H1 (cell line): Measurements from ENCODE around the gene KCTD17. TPM values are rescaled to one million over a fixed set of nuclear protein-coding genes. Genes with fewer than 3 reads are reported as not detected.

Source experiments
- CTCF ChIA-PET: fragments of 300-600 bp; sonication (Branson Sonifier 250); formaldehyde crosslinking; loops from one replicate; lab custom pipeline; 2021; ENCODE audit not compliant: partially characterized antibody; lab: Charles Lee
- POLR2A ChIA-PET: fragments of 300-600 bp; sonication (Branson Sonifier 250); formaldehyde crosslinking; loops from one replicate; lab custom pipeline; 2021; ENCODE audit warnings: inconsistent platforms; ENCODE audit not compliant: partially characterized antibody; lab: Charles Lee
- DNase-seq, 2 experiments: peaks; one replicate each; pipeline versions ENCODE4 v3.0.0 to v3.0.0-alpha.2; 2010 to 2022; ENCODE audit warnings: low spot score in 2 of 2, low read depth in 1 of 2, mixed read lengths in 1 of 2
- FAIRE-seq: peaks from 2 replicates; lab custom pipeline; 2011; peaks lifted over from hg19 to GRCh38; lab: Jason Lieb, UNC
- H2AFZ ChIP-seq: 2 replicates; pipeline ENCODE4 v1.8.1; 2012; ENCODE audit warnings: low read length, inconsistent platforms
- H2AK5ac ChIP-seq: 2 replicates; pipeline ENCODE4 v1.6.1; 2013; ENCODE audit warnings: low read depth, low read length
- H2BK120ac ChIP-seq: replicated peaks from 2 replicates; pipeline ENCODE3; 2013; ENCODE audit warnings: low read depth, low read length, inconsistent platforms
- H2BK12ac ChIP-seq: 2 replicates; pipeline ENCODE4 v1.6.1; 2013; ENCODE audit warnings: low read depth, low read length
- H2BK15ac ChIP-seq: 2 replicates; pipeline ENCODE4 v1.6.1; 2013; ENCODE audit warnings: low read length
- H2BK20ac ChIP-seq: 2 replicates; pipeline ENCODE4 v1.6.1; 2013; ENCODE audit warnings: low read length
- H2BK5ac ChIP-seq: 2 replicates; pipeline ENCODE4 v1.6.1; 2013; ENCODE audit warnings: low read depth, low read length
- H3K14ac ChIP-seq: 2 replicates; pipeline ENCODE4 v1.6.1; 2013; ENCODE audit warnings: inconsistent platforms; ENCODE audit not compliant: insufficient read length
- H3K18ac ChIP-seq: 2 replicates; pipeline ENCODE4 v1.6.1; 2013; ENCODE audit warnings: low read length; ENCODE audit errors: extremely low read depth
- H3K23ac ChIP-seq: 2 replicates; pipeline ENCODE4 v1.6.1; 2013; ENCODE audit warnings: inconsistent platforms; ENCODE audit not compliant: insufficient read length
- H3K23me2 ChIP-seq: 2 replicates; pipeline ENCODE4 v1.6.1; 2013; ENCODE audit warnings: low read depth, low read length
- H3K27ac ChIP-seq: 2 replicates; pipeline ENCODE4 v1.6.1; 2011; ENCODE audit warnings: low read depth, low read length, inconsistent platforms
- H3K27me3 ChIP-seq, 4 experiments: replicated peaks in 1 of 4; 1 replicate in 1 of 4; 2 replicates in 3 of 4; pipeline versions ENCODE4 v1.6.1 to v1.8.1; 2011 to 2013; ENCODE audit warnings: low read length in 3 of 4, mild to moderate bottlenecking in 3 of 4, inconsistent platforms in 2 of 4, mixed read lengths in 2 of 4, moderate library complexity in 1 of 4; ENCODE audit not compliant: control insufficient read depth in 3 of 4, insufficient read depth in 3 of 4; ENCODE audit errors: extremely low read depth in 1 of 4
- H3K36me3 ChIP-seq, 4 experiments: 2 replicates each; pipeline versions ENCODE4 v1.6.1 to v1.8.1; 2011 to 2013; ENCODE audit warnings: mild to moderate bottlenecking in 4 of 4, low read length in 3 of 4, moderate library complexity in 2 of 4, control low read depth in 1 of 4, inconsistent platforms in 1 of 4; ENCODE audit not compliant: insufficient read depth in 4 of 4, control insufficient read depth in 2 of 4
- H3K4ac ChIP-seq: replicated peaks from 2 replicates; pipeline ENCODE3; 2013; ENCODE audit warnings: low read length, low read depth, mixed read lengths, inconsistent platforms; ENCODE audit not compliant: insufficient read length
- H3K4me1 ChIP-seq, 4 experiments: replicated peaks in 1 of 4; 1 replicate in 1 of 4; 2 replicates in 3 of 4; pipeline versions ENCODE4 v1.6.1 to v1.8.1; 2011 to 2013; ENCODE audit warnings: low read length in 3 of 4, inconsistent platforms in 2 of 4, mixed read lengths in 1 of 4; ENCODE audit not compliant: insufficient read depth in 4 of 4, control insufficient read depth in 3 of 4
- H3K4me2 ChIP-seq, 2 experiments: 2 replicates each; pipeline versions ENCODE4 v1.6.1 to v1.8.1; 2011 to 2013; ENCODE audit warnings: low read depth in 2 of 2, low read length in 2 of 2, control low read depth in 1 of 2, inconsistent platforms in 1 of 2, mild to moderate bottlenecking in 1 of 2; ENCODE audit not compliant: insufficient read depth in 1 of 2
- H3K4me3 ChIP-seq, 4 experiments: fragments of 200-600, 300-600 bp in 1 of 4; sonication (generic), shearing (Covaris generic), sonication (Bioruptor Twin) in 1 of 4; 2 replicates each; pipeline versions ENCODE4 v1.5.1 to v1.8.1; 2011 to 2016; ENCODE audit warnings: low read length in 4 of 4, low read depth in 3 of 4, control low read depth in 2 of 4, inconsistent platforms in 2 of 4, mild to moderate bottlenecking in 2 of 4, mixed read lengths in 1 of 4, moderate library complexity in 1 of 4; ENCODE audit not compliant: insufficient read depth in 2 of 4; ENCODE audit errors: extremely low read depth in 1 of 4
- H3K56ac ChIP-seq: replicated peaks from 2 replicates; pipeline ENCODE3; 2013; ENCODE audit warnings: low read depth, mild to moderate bottlenecking, mixed read lengths, low read length, inconsistent platforms; ENCODE audit not compliant: insufficient read length
- H3K79me1 ChIP-seq: 2 replicates; pipeline ENCODE4 v1.6.1; 2013; ENCODE audit warnings: low read depth, low read length, control low read depth
- H3K79me2 ChIP-seq, 2 experiments: 2 replicates each; pipeline versions ENCODE4 v1.6.1 to v1.8.1; 2012 to 2013; ENCODE audit warnings: low read length in 2 of 2, mild to moderate bottlenecking in 2 of 2, inconsistent platforms in 1 of 2; ENCODE audit not compliant: insufficient read depth in 2 of 2, control insufficient read depth in 1 of 2
- H3K9ac ChIP-seq, 4 experiments: replicated peaks in 1 of 4; 1 replicate in 1 of 4; 2 replicates in 3 of 4; pipeline versions ENCODE4 v1.6.1 to v1.8.1; 2011 to 2013; ENCODE audit warnings: low read depth in 3 of 4, low read length in 3 of 4, control low read depth in 2 of 4, mild to moderate bottlenecking in 2 of 4, moderate library complexity in 2 of 4, inconsistent platforms in 1 of 4; ENCODE audit errors: extremely low read depth in 1 of 4
- H3K9me3 ChIP-seq, 2 experiments: 2 replicates each; pipeline versions ENCODE4 v1.6.1 to v1.8.1; 2012 to 2013; ENCODE audit warnings: mild to moderate bottlenecking in 2 of 2, moderate library complexity in 2 of 2, control low read depth in 1 of 2, inconsistent platforms in 1 of 2, low read depth in 1 of 2, low read length in 1 of 2, mixed read lengths in 1 of 2; ENCODE audit not compliant: insufficient read depth in 2 of 2
- H4K20me1 ChIP-seq, 2 experiments: replicated peaks in 1 of 2; 2 replicates each; pipeline versions ENCODE3 to v1.8.1; 2011 to 2013; ENCODE audit warnings: inconsistent platforms in 2 of 2, low read length in 2 of 2, mild to moderate bottlenecking in 1 of 2; ENCODE audit not compliant: insufficient read depth in 2 of 2, control insufficient read depth in 1 of 2
- H4K5ac ChIP-seq: 2 replicates; pipeline ENCODE4 v1.6.1; 2013; ENCODE audit warnings: low read length, low read depth, mixed read lengths, inconsistent platforms; ENCODE audit not compliant: insufficient read length
- H4K8ac ChIP-seq: 2 replicates; pipeline ENCODE4 v1.8.0; 2013; ENCODE audit warnings: mild to moderate bottlenecking, moderate library complexity, low read length, inconsistent platforms; ENCODE audit not compliant: insufficient read depth; ENCODE audit errors: extremely low read depth
- H4K91ac ChIP-seq: replicated peaks from 2 replicates; pipeline ENCODE3; 2013; ENCODE audit warnings: low read length, mixed read lengths, inconsistent platforms; ENCODE audit not compliant: insufficient read length
- BACH1 ChIP-seq: IDR thresholded peaks from 2 replicates; pipeline ENCODE4 v1.6.1; 2012; ENCODE audit warnings: low read length, improper control_type of control experiment
- BCL11A ChIP-seq, 2 experiments: IDR thresholded peaks; one replicate each; pipeline ENCODE4 v1.6.1; 2011; ENCODE audit warnings: low read depth in 2 of 2, low read length in 2 of 2, mild to moderate bottlenecking in 2 of 2
- CBX8 ChIP-seq: fragments of 300-800, 300-1000 bp; sonication (generic); IDR thresholded peaks from 2 replicates; pipeline ENCODE4 v1.7.1; 2016; ENCODE audit warnings: low read depth, low read length, borderline replicate concordance
- CREB1 ChIP-seq: IDR thresholded peaks from 2 replicates; pipeline ENCODE4 v1.6.1; 2012; ENCODE audit warnings: inconsistent platforms
- CTBP2 ChIP-seq: IDR thresholded peaks from 2 replicates; pipeline ENCODE4 v1.7.0; 2011; ENCODE audit warnings: borderline replicate concordance, mild to moderate bottlenecking, moderate library complexity, mixed read lengths, low read length; ENCODE audit not compliant: insufficient read depth, insufficient read length
- EGR1 ChIP-seq: IDR thresholded peaks from 2 replicates; pipeline ENCODE4 v1.6.1; 2011; ENCODE audit warnings: low read depth, low read length, borderline replicate concordance
- FOSL1 ChIP-seq: IDR thresholded peaks from 2 replicates; pipeline ENCODE4 v1.6.1; 2011; ENCODE audit warnings: mild to moderate bottlenecking, low read depth, low read length, moderate library complexity; ENCODE audit not compliant: insufficient read depth
- JUN ChIP-seq: IDR thresholded peaks from 2 replicates; pipeline ENCODE4 v1.6.1; 2011; ENCODE audit warnings: low read depth, mild to moderate bottlenecking, improper control_type of control experiment, low read length
- KDM5A ChIP-seq: fragments of 200-600 bp; IDR thresholded peaks from 2 replicates; pipeline ENCODE4 v1.7.1; 2012; ENCODE audit warnings: mild to moderate bottlenecking, low read length, inconsistent platforms, mixed read lengths
- NANOG ChIP-seq: IDR thresholded peaks from 2 replicates; pipeline ENCODE4 v1.6.1; 2011; ENCODE audit warnings: low read length, low read depth, mild to moderate bottlenecking, inconsistent platforms; ENCODE audit not compliant: insufficient read depth, poor library complexity, severe bottlenecking
- RFX5 ChIP-seq: IDR thresholded peaks from 2 replicates; pipeline ENCODE4 v1.6.1; 2011; ENCODE audit warnings: low read depth, low read length, improper control_type of control experiment, borderline replicate concordance
- SIRT6 ChIP-seq: IDR thresholded peaks from one replicate; pipeline ENCODE4 v1.7.1; 2012; ENCODE audit warnings: low read length, inconsistent platforms
- SIX5 ChIP-seq: IDR thresholded peaks from 2 replicates; pipeline ENCODE4 v1.6.1; 2011; ENCODE audit warnings: mild to moderate bottlenecking, low read depth, low read length
- SP4 ChIP-seq: IDR thresholded peaks from 2 replicates; pipeline ENCODE4 v1.6.1; 2012; ENCODE audit warnings: low read length, inconsistent platforms
- TAF1 ChIP-seq: IDR thresholded peaks from 2 replicates; pipeline ENCODE4 v1.6.1; 2011; ENCODE audit warnings: mild to moderate bottlenecking, low read depth, low read length
- TCF12 ChIP-seq: IDR thresholded peaks from 2 replicates; pipeline ENCODE4 v1.6.1; 2011; ENCODE audit warnings: low read depth, mild to moderate bottlenecking, low read length
- YY1 ChIP-seq: IDR thresholded peaks from 2 replicates; pipeline ENCODE4 v1.6.1; 2011; ENCODE audit warnings: low read depth, mild to moderate bottlenecking, low read length
- WGBS, 2 experiments: shearing (Covaris generic) in 1 of 2; methylation state at CpG; one replicate each; pipeline versions ENCODE4 v1.1.6 to v1.1.7; 2013 to 2015; ENCODE audit warnings: low lambda C conversion rate in 2 of 2, mixed read lengths in 2 of 2, inconsistent platforms in 1 of 2, low coverage in 1 of 2, missing lambda C conversion rate in 1 of 2; ENCODE audit not compliant: insufficient replicate concordance in 2 of 2, insufficient coverage in 1 of 2, insufficient read length in 1 of 2; ENCODE audit errors: extremely low coverage in 1 of 2, missing lambda C conversion rate in 1 of 2; 5-methylcytosine and 5-hydroxymethylcytosine counted together
- polyA plus RNA-seq, 7 experiments: library from polyadenylated mRNA; depleted of rRNA in 3 of 7; stranded (reverse) in 5 of 7; unstranded in 2 of 7; fragments of >200 nt in 5 of 7; fragments of 200-250 nt in 2 of 7; gene quantifications; 1 replicate in 5 of 7; 2 replicates in 1 of 7; 4 replicates in 1 of 7; pipeline versions ENCODE4 v1.2.1 to v1.2.3, GENCODE V29; 2011 to 2013; ENCODE audit warnings: missing spikeins in 2 of 7, mixed read lengths in 2 of 7
- total RNA-seq: library from RNA; stranded (reverse); fragmentation: NEBNext Ultra II Directional; extraction: Animal tissue kit (Norgen Biotek cat#: 25700); gene quantifications from 2 replicates; pipeline ENCODE4 v1.2.1, GENCODE V29; 2021

Gene KCTD17
- total and polyA plus RNA-seq, 2 of the 8 experiments (the other 6 are each of a cell fraction or from before 2014, with no cell fraction given), result 39.4 to 44.0 TPM

DNA sequence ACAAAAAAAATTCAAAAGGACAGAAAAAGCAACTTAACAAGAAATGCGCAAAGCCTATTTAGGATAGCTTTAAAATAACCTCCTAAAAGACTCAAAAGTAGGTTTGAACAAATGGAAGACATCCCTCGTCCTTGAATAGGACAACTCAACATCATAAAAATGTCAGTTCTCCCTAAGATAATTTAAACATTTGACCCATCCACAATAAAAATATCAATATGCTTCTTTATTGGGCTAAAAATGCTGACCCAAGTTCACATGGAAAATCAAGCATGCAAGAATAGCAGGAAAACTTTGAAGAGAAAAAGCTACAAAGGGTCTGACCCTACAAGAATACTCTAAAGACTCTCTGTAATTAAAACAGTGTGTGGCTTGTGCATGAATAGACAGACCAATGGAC, 12.1 kb upstream of the KCTD17 start:
- POLR2A ChIA-PET, result no interaction called here
- FAIRE-seq, result no peak
- no peak overlapping the region for H3K23ac ChIP-seq
- H2AFZ ChIP-seq, result no peak overlapping the region
- H3K9ac ChIP-seq, result no peak overlapping the region
- no peak overlapping the region for H4K91ac ChIP-seq
- H3K4me3 ChIP-seq, result no peak overlapping the region
- WGBS, 2 experiments, result 91% methylated on average over 2 of the region's 2 CpGs; no CpG with 5 or more reads in 1 of the 2 experiments
- H3K23me2 ChIP-seq, result no peaks in the 10 kb centered on the region
- no peak overlapping the region for H3K4me2 ChIP-seq
- no peaks in the 10 kb centered on the region for H3K79me2 ChIP-seq
- H3K56ac ChIP-seq, result no peak overlapping the region
- no peak overlapping the region for H2BK12ac ChIP-seq
- H3K36me3 ChIP-seq, result no peaks in the 10 kb centered on the region
- H4K20me1 ChIP-seq, result no peaks in the 10 kb centered on the region
- H3K9me3 ChIP-seq, result no peaks in the 10 kb centered on the region
- peaks cover 0 to 11% (median 0%) of the 10 kb centered on the region in 4 experiments; a peak in 2 of 7 replicates for H3K27me3 ChIP-seq
- H2AK5ac ChIP-seq, result no peak overlapping the region
- H2BK120ac ChIP-seq, result no peak overlapping the region
- H3K4ac ChIP-seq, result no peak overlapping the region
- H3K14ac ChIP-seq, result no peak overlapping the region
- no peak overlapping the region for H2BK15ac ChIP-seq
- H3K79me1 ChIP-seq, result no peaks in the 10 kb centered on the region
- no peak overlapping the region for H3K18ac ChIP-seq
- H4K8ac ChIP-seq, result no peak overlapping the region
- peaks cover 0 to 3% (median 1%) of the 10 kb centered on the region in 4 experiments; a peak in 2 of 7 replicates for H3K4me1 ChIP-seq
- H2BK5ac ChIP-seq, result no peak overlapping the region
- CTCF ChIA-PET, result interaction anchor here (0.7 to 1.6 kb wide), 5 partner anchors 9 to 39 kb away, joined by 3 to 4 read pairs (median 3); no protein-coding TSS in a partner anchor
- no peak overlapping the region for H2BK20ac ChIP-seq
- no peak overlapping the region for H4K5ac ChIP-seq
- no peak overlapping the region for H3K27ac ChIP-seq
- DNase-seq, result no peak
- TF ChIP-seq CTBP2 (no peak), FOSL1 (no peak), BCL11A (IDR thresholded peaks at IDR 0.05; ENCODE audit: low read depth in 2 of 2, low read length in 2 of 2) (no peak), SIX5 (no peak), SP4 (no peak), EGR1 (no peak), BACH1 (no peak), SIRT6 (no peak), YY1 (no peak), NANOG (no peak), CBX8 (no peak), RFX5 (no peak), CREB1 (no peak), KDM5A (no peak), JUN (no peak), TAF1 (no peak), TCF12 (no peak)
